Measurements from ENCODE around the gene C16orf96. TPM values are rescaled to one million over a fixed set of nuclear protein-coding genes. Genes with fewer than 3 reads are reported as not detected.

C16orf96 gene
- total RNA-seq, 2 donors from 2014 or later = 0.08 TPM; not detected in 1

GRCh38 chr16:4588386-4588785 is 32.2 kb downstream of the C16orf96 start:
- no peak for TF ChIP-seq CTCF (IDR thresholded peaks at IDR 0.05)
- Histone ChIP-seq H3K9me3 (no peaks in the 10 kb centered on the region), H3K4me1 (no peaks in the 10 kb centered on the region), H3K9ac (ENCODE audit: low read depth in 2 of 2, low read length in 2 of 2) (no peak overlapping the region), H3K27me3 (no peaks in the 10 kb centered on the region), H3K27ac (no peak overlapping the region), H3K4me3 (no peak overlapping the region), H3K36me3 (no peaks in the 10 kb centered on the region)
- intact Hi-C loops (cut with DNase I) = no loop called here
- DNase-seq = no peak

GRCh38 chr16:4588961-4589360 is 32.8 kb downstream of the C16orf96 start:
- Histone ChIP-seq H3K4me1 (no peaks in the 10 kb centered on the region), H3K36me3 (no peaks in the 10 kb centered on the region), H3K27me3 (no peaks in the 10 kb centered on the region), H3K9me3 (no peaks in the 10 kb centered on the region), H3K4me3 (no peak overlapping the region), H3K9ac (ENCODE audit: low read depth in 2 of 2, low read length in 2 of 2) (no peak overlapping the region), H3K27ac (no peak overlapping the region)
- no peak for TF ChIP-seq CTCF (IDR thresholded peaks at IDR 0.05)
- DNase-seq = no peak
- intact Hi-C loops (cut with DNase I) = no loop called here

GRCh38 chr16:4591191-4591590 is 35.1 kb downstream of the C16orf96 start:
- Histone ChIP-seq H3K27ac (no peak overlapping the region), H3K9me3 (no peaks in the 10 kb centered on the region), H3K27me3 (no peaks in the 10 kb centered on the region), H3K4me3 (no peak overlapping the region), H3K36me3 (no peaks in the 10 kb centered on the region), H3K9ac (ENCODE audit: low read depth in 2 of 2, low read length in 2 of 2) (no peak overlapping the region), H3K4me1 (no peaks in the 10 kb centered on the region)
- TF ChIP-seq CTCF (IDR thresholded peaks at IDR 0.05) = no peak
- DNase-seq = no peak
- intact Hi-C loops (cut with DNase I) = no loop called here

- Histone ChIP-seq H3K4me3 (no peak overlapping the region), H3K9ac (ENCODE audit: low read depth in 2 of 2, low read length in 2 of 2) (no peak overlapping the region), H3K36me3 (no peaks in the 10 kb centered on the region), H3K9me3 (no peaks in the 10 kb centered on the region), H3K27ac (no peak overlapping the region), H3K4me1 (no peaks in the 10 kb centered on the region), H3K27me3 (no peaks in the 10 kb centered on the region)
- TF ChIP-seq CTCF (IDR thresholded peaks at IDR 0.05) = no peak
- DNase-seq = no peak
- intact Hi-C loops (cut with DNase I) = no loop called here
Measured at GRCh38 chr16:4591706-4592470, 35.7 kb downstream of the C16orf96 start.

GRCh38 chr16:4593086-4593485 is 36.9 kb downstream of the C16orf96 start:
- no peaks in the 10 kb centered on the region for H3K9me3 ChIP-seq
- no peak overlapping the region for H3K4me3 ChIP-seq
- H3K9ac ChIP-seq (ENCODE audit: low read depth in 2 of 2, low read length in 2 of 2) = no peak overlapping the region
- H3K36me3 ChIP-seq = no peaks in the 10 kb centered on the region
- intact Hi-C loops (cut with DNase I) = no loop called here
- TF ChIP-seq CTCF (IDR thresholded peaks at IDR 0.05) = no peak
- H3K4me1 ChIP-seq = no peaks in the 10 kb centered on the region
- no peaks in the 10 kb centered on the region for H3K27me3 ChIP-seq
- no peak overlapping the region for H3K27ac ChIP-seq
- DNase-seq = no peak

Data from colonic mucosa (tissue), 4 donors.